GM12865 (cell line): ENCODE measurements around the gene NACC2.
A peak's percentile ranks its signal among the peaks of the same experiment; 100 is the strongest.

ENCODE experiments used
- DNase-seq: peaks from one replicate; pipeline ENCODE4 v3.0.0; 2010; ENCODE audit warnings: low read depth
- H3K4me3 ChIP-seq: 2 replicates; pipeline ENCODE4 v1.5.1; 2011; ENCODE audit warnings: mild to moderate bottlenecking, low read depth, low read length, control low read depth
- CTCF ChIP-seq: IDR thresholded peaks from 2 replicates; pipeline ENCODE4 v1.5.1; 2011; ENCODE audit warnings: low read length, control low read depth, low read depth, inconsistent platforms; ENCODE audit not compliant: insufficient read depth; ENCODE audit errors: missing control alignments

NACC2 gene

GRCh38 chr9:136119061-136119882, 24.2 kb upstream of the NACC2 start:
- DNase-seq = peak; percentile 47
- TF ChIP-seq CTCF = no peak
- H3K4me3 ChIP-seq = peak overlapping the region; percentile 82

DNA sequence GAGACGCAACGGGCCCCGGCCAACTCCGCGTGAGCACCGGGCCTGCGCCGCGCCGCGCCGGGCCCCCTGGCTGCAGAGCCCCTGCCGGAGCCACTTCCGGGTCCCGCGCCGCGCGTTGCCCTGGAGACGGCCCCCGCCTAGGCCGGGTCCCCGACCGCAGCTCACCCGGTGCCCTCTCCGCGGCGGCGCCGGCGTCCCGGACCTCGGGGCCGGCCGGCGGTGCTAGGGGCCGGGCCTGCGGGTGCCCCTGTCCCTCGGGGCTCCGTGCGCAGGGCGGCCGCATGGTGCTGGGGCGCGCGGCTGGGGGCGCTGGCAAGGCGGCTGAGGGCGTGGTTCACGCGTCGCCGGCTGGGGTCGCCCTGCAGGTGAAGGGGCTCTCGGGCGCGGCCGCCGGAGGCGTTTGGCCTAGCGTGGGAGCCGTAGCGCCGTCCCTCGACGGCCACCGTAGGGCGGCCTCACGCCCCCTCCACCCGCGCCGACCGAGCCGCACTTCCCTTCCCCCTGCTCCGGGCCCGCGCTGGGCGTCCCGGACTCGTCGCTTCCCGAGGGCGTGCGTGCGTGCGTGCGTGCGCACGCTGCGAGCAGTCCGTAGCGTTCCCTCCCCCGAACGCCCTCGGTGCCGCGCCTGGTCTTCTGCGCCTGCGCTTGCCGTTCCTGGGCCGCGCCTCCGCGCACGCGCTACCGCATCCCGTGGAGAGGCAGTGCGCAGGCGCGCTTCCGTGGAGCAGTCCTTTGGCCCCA, 23.4 kb upstream of the NACC2 start, which contains the start of gene TMEM250:
Gene TMEM250, minus strand, starts transcription at position 556 of the 741 bp plus-strand sequence. CDS start 1,975 bp downstream, outside the sequence.
- H3K4me3 ChIP-seq = peak within 1 kb of the TSS; percentile 82
- no peak for TF ChIP-seq CTCF
- DNase-seq = peak; percentile 99

GRCh38 chr9:136117916-136118319, 22.8 kb upstream of the NACC2 start:
- TF ChIP-seq CTCF = no peak
- H3K4me3 ChIP-seq = peak overlapping the region; percentile 82

GRCh38 chr9:136117291-136117915, 22.3 kb upstream of the NACC2 start:
- DNase-seq = peak; percentile 72
- peak overlapping the region; percentile 82 for H3K4me3 ChIP-seq
- no peak for TF ChIP-seq CTCF

More at GRCh38 chr9:136117916-136118319, 22.8 kb upstream of the NACC2 start:
- DNase-seq = no peak

DNA sequence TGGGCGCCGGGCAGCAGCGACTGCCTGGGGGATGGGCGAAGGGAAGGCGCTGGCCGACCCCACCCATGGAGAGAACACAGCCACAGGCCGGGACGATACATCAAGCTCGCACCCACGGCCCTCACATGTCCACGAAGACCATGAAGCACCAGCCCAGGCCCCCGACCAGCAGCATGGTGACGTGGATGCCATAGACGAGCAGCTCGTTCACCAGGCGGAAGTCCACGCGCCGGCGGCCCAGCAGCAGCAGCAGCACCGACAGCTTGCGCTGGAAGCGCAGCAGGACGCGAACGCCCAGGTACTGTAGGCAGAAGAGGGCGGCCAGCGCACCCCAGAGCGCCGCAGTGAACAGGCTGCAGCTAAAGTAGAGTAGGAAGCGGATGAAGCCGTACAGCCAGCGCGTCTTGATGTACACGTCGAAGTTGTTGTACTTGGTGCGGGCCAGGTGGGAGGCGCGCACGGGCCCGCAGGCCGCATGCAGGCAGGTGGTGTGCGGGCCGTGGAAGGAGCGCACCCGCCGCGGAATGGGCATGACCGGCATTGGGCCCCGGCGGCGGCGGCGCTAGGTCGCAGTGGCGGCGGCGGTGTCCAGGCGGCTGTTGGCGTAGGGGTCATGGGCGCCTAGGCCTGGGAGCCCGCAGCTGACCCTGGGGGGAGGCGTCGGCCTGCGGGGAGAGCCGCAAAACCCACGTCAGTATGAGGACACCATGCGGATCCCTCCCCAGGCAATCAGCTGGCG, 21.4 kb upstream of the NACC2 start:
- DNase-seq = no peak
- TF ChIP-seq CTCF = no peak
- H3K4me3 ChIP-seq = no peak overlapping the region

DNA sequence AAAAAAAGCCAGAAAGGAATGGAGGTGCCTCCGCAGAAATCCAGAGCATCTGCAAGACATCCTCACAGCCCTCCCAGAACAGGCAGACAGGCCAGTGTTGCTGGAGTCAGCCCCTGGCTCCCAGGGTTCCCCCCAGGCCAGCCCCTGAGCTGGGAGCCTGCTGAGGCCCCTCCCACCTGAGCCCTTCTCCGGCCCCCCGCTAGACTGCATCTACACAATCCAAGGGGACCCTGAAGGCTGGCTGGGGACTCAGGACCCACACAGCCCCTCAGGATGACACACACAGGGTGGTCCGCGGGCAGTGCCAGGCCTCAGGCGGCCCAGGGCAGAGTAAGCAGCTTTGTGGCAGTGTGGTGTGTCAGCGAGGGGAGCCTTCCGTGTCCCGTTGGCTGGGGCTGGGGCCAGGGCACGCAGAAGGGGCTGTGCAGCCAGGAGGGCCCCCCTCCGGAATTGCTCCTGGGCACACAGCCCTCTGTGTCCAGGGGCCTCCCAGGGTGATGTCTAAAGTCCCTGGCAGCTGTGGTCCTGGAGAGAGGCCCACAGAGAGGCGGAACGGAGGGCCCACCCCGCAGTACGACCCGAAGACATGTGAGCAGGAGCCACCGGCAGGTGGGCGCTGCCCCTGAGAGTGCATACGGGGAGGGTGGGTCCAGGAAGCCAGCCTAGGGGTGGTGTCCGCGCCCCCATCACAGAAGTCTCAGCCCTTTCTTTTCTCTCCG, 20.7 kb upstream of the NACC2 start:
- no peak for TF ChIP-seq CTCF
- no peak for DNase-seq
- no peak overlapping the region for H3K4me3 ChIP-seq
